OCI-LY3 (cell line): ENCODE data around the gene TBC1D5.

Experiments
- CTCF ChIP-seq: fragments of 200-600, 300-600 bp; sonication (generic); IDR thresholded peaks from 2 replicates; pipeline ENCODE4 v1.5.1; 2014; ENCODE audit warnings: antibody characterized with exemption, low read length, low read depth
- EZH2phosphoT487 ChIP-seq: fragments of 200-600 bp; shearing (Covaris generic); IDR thresholded peaks from 2 replicates; pipeline ENCODE4 v1.6.1; 2018; ENCODE audit warnings: antibody characterized with exemption, mixed run types, low read depth

- TF ChIP-seq CTCF = no peak
- no peak for TF ChIP-seq EZH2phosphoT487
These were observed 422.2 kb downstream of the TBC1D5 start for GRCh38 chr3:17320266-17320665.
